ENCODE measurements around the gene GCHFR. TPM values are rescaled to one million over a fixed set of nuclear protein-coding genes. Genes with fewer than 3 reads are reported as not detected.

GCHFR gene
- total RNA-seq, 4 donors from 2014 or later: 39.4 to 70.3 (median 56.2) TPM

DNA sequence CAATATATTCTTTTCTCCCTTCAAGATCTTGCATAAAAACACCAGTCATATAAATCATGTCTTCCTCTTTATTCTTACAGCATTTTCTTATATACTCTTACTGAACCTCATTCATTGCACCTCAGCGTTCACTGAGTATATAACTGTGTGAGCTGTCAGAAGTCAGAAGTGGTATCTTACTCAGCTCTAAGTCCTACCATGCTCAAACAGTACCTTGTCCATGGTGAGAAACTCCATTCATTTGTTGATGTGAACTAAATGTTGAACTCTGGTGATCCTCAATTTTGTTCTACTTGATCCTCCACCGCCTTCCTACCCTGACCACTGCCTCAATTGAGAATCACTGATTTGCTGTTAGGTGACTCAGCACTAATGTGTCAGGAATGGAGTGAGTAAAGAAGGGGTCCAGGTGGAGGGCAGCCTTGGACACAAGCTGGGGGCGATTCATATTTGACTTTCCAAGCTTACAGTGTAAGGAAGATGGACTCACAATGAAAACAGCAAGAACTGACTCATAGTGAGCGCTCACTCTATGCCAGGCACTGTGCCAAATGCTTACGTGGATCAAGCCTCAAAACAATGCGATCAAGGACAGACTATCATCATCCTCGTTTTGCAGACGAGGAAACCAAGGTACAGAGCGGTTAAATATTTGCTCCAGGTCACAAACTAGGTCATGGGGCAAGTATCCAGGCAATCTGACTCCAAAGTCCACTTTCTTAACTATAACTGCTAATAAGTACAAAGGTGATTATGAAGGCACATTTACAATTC lies 29.5 kb downstream of the GCHFR start:
- no peak for DNase-seq (ENCODE audit: low spot score in 2 of 2)
- H3K27ac ChIP-seq: no peak overlapping the region

DNA sequence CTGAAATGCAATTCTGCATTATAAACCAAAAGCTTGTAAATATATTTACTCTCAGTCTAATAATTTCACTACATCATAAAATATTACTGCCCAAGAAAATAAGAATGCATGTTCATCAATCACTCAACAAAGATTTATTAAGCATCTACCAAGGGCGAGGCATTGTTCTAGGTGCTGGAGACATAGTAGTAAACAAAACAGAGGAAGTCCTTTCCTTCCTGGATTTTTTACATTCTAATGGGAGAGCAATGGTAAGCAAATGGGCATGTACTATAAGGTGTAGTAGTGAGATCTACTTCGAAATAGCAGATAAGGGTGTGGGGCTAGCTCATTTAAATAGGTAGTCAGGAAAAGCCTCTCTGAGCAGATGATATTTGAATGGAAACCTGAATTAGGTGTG lies 32.2 kb downstream of the GCHFR start:
- Histone ChIP-seq H3K36me3 (peaks cover 9% of the 10 kb centered on the region), H3K27me3 (no peaks in the 10 kb centered on the region), H3K4me3 (no peak overlapping the region), H3K4me1 (peaks cover 18% of the 10 kb centered on the region), H3K27ac (no peak overlapping the region), H3K9me3 (no peaks in the 10 kb centered on the region)
- DNase-seq (ENCODE audit: low spot score in 2 of 2): no peak
- TF ChIP-seq, protein P1, sequence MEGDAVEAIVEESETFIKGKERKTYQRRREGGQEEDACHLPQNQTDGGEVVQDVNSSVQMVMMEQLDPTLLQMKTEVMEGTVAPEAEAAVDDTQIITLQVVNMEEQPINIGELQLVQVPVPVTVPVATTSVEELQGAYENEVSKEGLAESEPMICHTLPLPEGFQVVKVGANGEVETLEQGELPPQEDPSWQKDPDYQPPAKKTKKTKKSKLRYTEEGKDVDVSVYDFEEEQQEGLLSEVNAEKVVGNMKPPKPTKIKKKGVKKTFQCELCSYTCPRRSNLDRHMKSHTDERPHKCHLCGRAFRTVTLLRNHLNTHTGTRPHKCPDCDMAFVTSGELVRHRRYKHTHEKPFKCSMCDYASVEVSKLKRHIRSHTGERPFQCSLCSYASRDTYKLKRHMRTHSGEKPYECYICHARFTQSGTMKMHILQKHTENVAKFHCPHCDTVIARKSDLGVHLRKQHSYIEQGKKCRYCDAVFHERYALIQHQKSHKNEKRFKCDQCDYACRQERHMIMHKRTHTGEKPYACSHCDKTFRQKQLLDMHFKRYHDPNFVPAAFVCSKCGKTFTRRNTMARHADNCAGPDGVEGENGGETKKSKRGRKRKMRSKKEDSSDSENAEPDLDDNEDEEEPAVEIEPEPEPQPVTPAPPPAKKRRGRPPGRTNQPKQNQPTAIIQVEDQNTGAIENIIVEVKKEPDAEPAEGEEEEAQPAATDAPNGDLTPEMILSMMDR (IDR thresholded peaks at IDR 0.05): no peak
- no peak for TF ChIP-seq POLR2AphosphoS5 (IDR thresholded peaks at IDR 0.05)
- TF ChIP-seq POLR2A (IDR thresholded peaks at IDR 0.05): no peak
- no peak for TF ChIP-seq EP300 (IDR thresholded peaks at IDR 0.05)
- 62% methylated on average over 2 of the region's 2 CpGs for WGBS

More for the DNA sequence above, 29.5 kb downstream of the GCHFR start:
- peaks cover 23% of the 10 kb centered on the region for H3K4me1 ChIP-seq
- no peaks in the 10 kb centered on the region for H3K9me3 ChIP-seq
- peaks cover 9% of the 10 kb centered on the region for H3K36me3 ChIP-seq
- no peak for TF ChIP-seq POLR2AphosphoS5 (IDR thresholded peaks at IDR 0.05)
- TF ChIP-seq EP300 (IDR thresholded peaks at IDR 0.05): no peak
- TF ChIP-seq, protein P1 (IDR thresholded peaks at IDR 0.05): no peak
- TF ChIP-seq POLR2A (IDR thresholded peaks at IDR 0.05): no peak
- 66% methylated on average over 9 of the region's 9 CpGs for WGBS
- no peak overlapping the region for H3K4me3 ChIP-seq
- H3K27me3 ChIP-seq: no peaks in the 10 kb centered on the region

- peaks cover 18% of the 10 kb centered on the region for H3K4me1 ChIP-seq
- WGBS: 95% methylated on average over 5 of the region's 5 CpGs
- H3K27ac ChIP-seq: no peak overlapping the region
Observed at GRCh38 chr15:40796512-40796911, 32.6 kb downstream of the GCHFR start.

GRCh38 chr15:40799523-40799922 lies 35.7 kb downstream of the GCHFR start:
- Histone ChIP-seq H3K36me3 (peaks cover 4% of the 10 kb centered on the region), H3K4me1 (peaks cover 8% of the 10 kb centered on the region), H3K27me3 (no peaks in the 10 kb centered on the region), H3K27ac (peak overlapping the region; percentile 61), H3K4me3 (no peak overlapping the region), H3K9me3 (no peaks in the 10 kb centered on the region)
- TF ChIP-seq EP300 (IDR thresholded peaks at IDR 0.05) (no peak), POLR2AphosphoS5 (IDR thresholded peaks at IDR 0.05) (no peak), POLR2A (IDR thresholded peaks at IDR 0.05) (no peak)
- TF ChIP-seq, protein P1 (IDR thresholded peaks at IDR 0.05): no peak
- 95% methylated on average over 3 of the region's 3 CpGs for WGBS
- no peak for DNase-seq (ENCODE audit: low spot score in 2 of 2)

More at GRCh38 chr15:40796512-40796911, 32.6 kb downstream of the GCHFR start:
- Histone ChIP-seq H3K4me3 (no peak overlapping the region), H3K9me3 (no peaks in the 10 kb centered on the region), H3K36me3 (peaks cover 5% of the 10 kb centered on the region), H3K27me3 (no peaks in the 10 kb centered on the region)
- TF ChIP-seq EP300 (IDR thresholded peaks at IDR 0.05): no peak
- TF ChIP-seq, protein P1 (IDR thresholded peaks at IDR 0.05): no peak
- TF ChIP-seq POLR2AphosphoS5 (IDR thresholded peaks at IDR 0.05): no peak
- TF ChIP-seq POLR2A (IDR thresholded peaks at IDR 0.05): no peak
- no peak for DNase-seq (ENCODE audit: low spot score in 2 of 2)

GRCh38 chr15:40803076-40803475 lies 39.2 kb downstream of the GCHFR start:
- no peak for DNase-seq (ENCODE audit: low spot score in 2 of 2)
- Histone ChIP-seq H3K36me3 (peaks cover 4% of the 10 kb centered on the region), H3K4me3 (no peak overlapping the region), H3K27me3 (no peaks in the 10 kb centered on the region), H3K9me3 (no peaks in the 10 kb centered on the region), H3K4me1 (peaks cover 16% of the 10 kb centered on the region), H3K27ac (no peak overlapping the region)
- WGBS: 86% methylated on average over 2 of the region's 2 CpGs
- TF ChIP-seq POLR2AphosphoS5 (IDR thresholded peaks at IDR 0.05) (no peak), POLR2A (IDR thresholded peaks at IDR 0.05) (no peak), EP300 (IDR thresholded peaks at IDR 0.05) (no peak)
- TF ChIP-seq, protein P1 (IDR thresholded peaks at IDR 0.05): no peak

Measured in suprapubic skin (tissue), 4 donors.